PC-9 (cell line): ENCODE data around the gene RANBP10. TPM values are rescaled to one million over a fixed set of nuclear protein-coding genes. Genes with fewer than 3 reads are reported as not detected.

Experiments
- BruUV-seq: library from RNA; stranded (reverse); fragments of 400-500 nt; replicated peaks from 2 replicates; lab custom pipeline; 2021; lab: Mats Ljungman, UMichigan
- CTCF ChIA-PET: fragments of 300-600 bp; sonication (Branson Sonifier 250); formaldehyde crosslinking; loops from one replicate; lab custom pipeline; 2022; ENCODE audit warnings: antibody characterized with exemption; lab: Charles Lee
- POLR2A ChIA-PET: fragments of 300-600 bp; sonication (Branson Sonifier 250); formaldehyde crosslinking; loops from one replicate; lab custom pipeline; 2022; ENCODE audit warnings: antibody characterized with exemption; ENCODE audit not compliant: unreplicated experiment; lab: Charles Lee
- DNase-seq, 2 experiments: peaks; one replicate each; pipeline versions ENCODE4 v3.0.0 to v3.0.0-alpha.2; 2015 to 2022; ENCODE audit warnings: mixed read lengths in 1 of 2
- H2AFZ ChIP-seq: fragments of 200-600 bp; sonication (generic); 2 replicates; pipeline ENCODE4 v1.8.1; 2017; ENCODE audit warnings: antibody characterized with exemption
- H3F3A ChIP-seq: fragments of 200-600 bp; sonication (generic); 2 replicates; pipeline ENCODE4 v1.8.1; 2017; ENCODE audit warnings: antibody characterized with exemption, mild to moderate bottlenecking, low read depth; ENCODE audit not compliant: insufficient read depth
- H3K27ac ChIP-seq: fragments of 200-600 bp; sonication (generic); 2 replicates; pipeline ENCODE4 v1.6.1; 2016; ENCODE audit warnings: mixed run types
- H3K27me3 ChIP-seq: fragments of 200-600 bp; sonication (generic); 2 replicates; pipeline ENCODE4 v1.6.1; 2016; ENCODE audit warnings: low read depth, mixed run types; ENCODE audit not compliant: insufficient read depth
- H3K36me3 ChIP-seq: fragments of 200-600 bp; sonication (generic); 2 replicates; pipeline ENCODE4 v1.6.1; 2016; ENCODE audit warnings: low read depth, mixed run types
- H3K4me1 ChIP-seq: fragments of 200-600 bp; sonication (generic); replicated peaks from 2 replicates; pipeline ENCODE4 v1.6.1; 2016; ENCODE audit warnings: mixed run types; ENCODE audit not compliant: insufficient read depth
- H3K4me2 ChIP-seq: fragments of 200-600 bp; sonication (generic); 2 replicates; pipeline ENCODE4 v1.6.1; 2017; ENCODE audit warnings: mixed run types
- H3K4me3 ChIP-seq: fragments of 200-600 bp; sonication (generic); 2 replicates; pipeline ENCODE4 v1.6.1; 2016; ENCODE audit warnings: mixed run types
- H3K79me2 ChIP-seq: fragments of 200-600 bp; sonication (generic); 2 replicates; pipeline ENCODE4 v1.6.1; 2017; ENCODE audit warnings: low read depth, mixed run types
- H3K9me2 ChIP-seq: fragments of 200-600 bp; sonication (generic); 2 replicates; pipeline ENCODE4 v1.8.1; 2017; ENCODE audit warnings: mild to moderate bottlenecking; ENCODE audit not compliant: insufficient read depth
- H3K9me3 ChIP-seq: fragments of 200-600 bp; sonication (generic); 2 replicates; pipeline ENCODE4 v1.8.1; 2016; ENCODE audit warnings: low read depth; ENCODE audit not compliant: insufficient read depth
- H4K20me1 ChIP-seq: fragments of 200-600 bp; sonication (generic); 2 replicates; pipeline ENCODE4 v1.8.1; 2017; ENCODE audit not compliant: insufficient read depth
- CTCF ChIP-seq: fragments of 200-600 bp; sonication (generic); conservative IDR thresholded peaks from 2 replicates; pipeline ENCODE4 v1.6.1; 2017; ENCODE audit warnings: mixed run types, antibody characterized with exemption, mild to moderate bottlenecking, moderate library complexity
- EZH2 ChIP-seq: fragments of 200-600 bp; sonication (generic); IDR thresholded peaks from 2 replicates; pipeline ENCODE4 v1.8.0; 2017; ENCODE audit warnings: antibody characterized with exemption, low read depth
- intact Hi-C: fragments of 100-400 bp; cut with micrococcal nuclease; formaldehyde crosslinking; loops from one replicate; pipeline ENCODE4 v1.10.0; 2022; ENCODE audit not compliant: unreplicated experiment
- total RNA-seq: library from RNA; stranded (reverse); gene quantifications from 2 replicates; pipeline ENCODE4 v1.2.3, GENCODE V29; 2021

RANBP10 gene
- total RNA-seq, 1 experiment from 2014 or later, result 21.0 TPM

GRCh38 chr16:67811899-67812298, 5.5 kb upstream of the RANBP10 start:
- H3K9me3 ChIP-seq, result no peaks in the 10 kb centered on the region
- H3K27me3 ChIP-seq, result no peaks in the 10 kb centered on the region
- H3K4me2 ChIP-seq, result no peak overlapping the region
- H3K4me3 ChIP-seq, result no peak overlapping the region
- POLR2A ChIA-PET, result no interaction called here
- no peaks in the 10 kb centered on the region for H4K20me1 ChIP-seq
- H3K4me1 ChIP-seq, result peaks cover 6% of the 10 kb centered on the region; the same call in 1 of the 2 replicates
- BruUV-seq, result no TSS peak
- CTCF ChIA-PET, result interaction anchor here (0.5 kb wide), 1 partner anchor 218 kb away, joined by 32 read pairs; no protein-coding TSS in a partner anchor
- no peaks in the 10 kb centered on the region for H3K36me3 ChIP-seq
- peaks cover 5% of the 10 kb centered on the region; the same call in 1 of the 2 replicates for H3F3A ChIP-seq
- no peak for DNase-seq
- H3K79me2 ChIP-seq, result no peaks in the 10 kb centered on the region
- intact Hi-C loops, result no loop called here
- no peak overlapping the region for H2AFZ ChIP-seq
- no peaks in the 10 kb centered on the region for H3K9me2 ChIP-seq
- TF ChIP-seq CTCF, result no peak
- TF ChIP-seq EZH2, result no peak
- H3K27ac ChIP-seq, result no peak overlapping the region

DNA sequence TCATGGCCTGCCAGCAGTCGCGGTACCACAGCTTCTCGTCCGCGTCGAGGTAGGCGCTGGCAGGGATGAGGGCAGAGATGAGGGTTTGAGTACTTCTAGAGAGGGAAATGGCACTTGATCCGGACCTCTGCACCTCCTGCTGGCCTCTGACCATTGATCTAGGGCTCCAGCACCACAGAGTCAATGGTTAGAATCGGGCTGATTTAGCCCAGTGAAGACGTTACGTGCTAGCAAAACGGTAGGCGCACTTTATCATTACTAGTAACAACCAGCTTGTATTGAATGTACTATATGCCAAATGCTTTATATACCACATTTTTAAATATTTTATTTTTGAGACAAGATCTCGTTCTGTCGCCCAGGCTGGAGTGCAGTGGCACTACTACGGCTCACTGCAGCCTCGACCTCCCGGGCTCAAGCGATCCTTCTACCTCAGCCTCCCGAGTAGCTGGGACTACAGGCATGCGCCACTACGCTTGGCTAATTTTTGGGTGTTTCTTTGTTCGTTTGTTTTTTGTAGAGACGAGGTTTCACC, 855 bp upstream of the RANBP10 start:
- BruUV-seq, result TSS peak; percentile 42
- peak overlapping the region; percentile 86 for H3K4me3 ChIP-seq
- ChIA-PET POLR2A (interaction anchor here (0.5 to 1.1 kb wide), 5 partner anchors 81 to 145 kb away, joined by 3 to 20 read pairs (median 6); partner anchors contain the start of gene GFOD2), CTCF (interaction anchor here (0.6 to 1.5 kb wide), 3 partner anchors 9 to 17 kb away, joined by 3 to 10 read pairs (median 3); no protein-coding TSS in a partner anchor)
- peaks cover 14% of the 10 kb centered on the region for H3K4me1 ChIP-seq
- H2AFZ ChIP-seq, result peak overlapping the region; percentile 88
- peak overlapping the region; percentile 86 for H3K4me2 ChIP-seq
- H3K9me3 ChIP-seq, result no peaks in the 10 kb centered on the region
- H3K27ac ChIP-seq, result no peak overlapping the region
- peaks cover 6% of the 10 kb centered on the region; the same call in 1 of the 2 replicates for H3K36me3 ChIP-seq
- DNase-seq, result no peak
- H4K20me1 ChIP-seq, result no peaks in the 10 kb centered on the region; the same call in 1 of the 2 replicates
- H3K27me3 ChIP-seq, result no peaks in the 10 kb centered on the region
- no peaks in the 10 kb centered on the region for H3K9me2 ChIP-seq
- intact Hi-C loops, result loop anchor here (2.0 to 5.0 kb wide), 3 partner anchors 40 to 285 kb away; partner anchors contain the start of genes CENPT and NUTF2
- peaks cover 36% of the 10 kb centered on the region for H3K79me2 ChIP-seq
- TF ChIP-seq CTCF (no peak; the same call in 1 of the 2 replicates), EZH2 (no peak)
- H3F3A ChIP-seq, result peaks cover 5% of the 10 kb centered on the region; the same call in 1 of the 2 replicates

DNA sequence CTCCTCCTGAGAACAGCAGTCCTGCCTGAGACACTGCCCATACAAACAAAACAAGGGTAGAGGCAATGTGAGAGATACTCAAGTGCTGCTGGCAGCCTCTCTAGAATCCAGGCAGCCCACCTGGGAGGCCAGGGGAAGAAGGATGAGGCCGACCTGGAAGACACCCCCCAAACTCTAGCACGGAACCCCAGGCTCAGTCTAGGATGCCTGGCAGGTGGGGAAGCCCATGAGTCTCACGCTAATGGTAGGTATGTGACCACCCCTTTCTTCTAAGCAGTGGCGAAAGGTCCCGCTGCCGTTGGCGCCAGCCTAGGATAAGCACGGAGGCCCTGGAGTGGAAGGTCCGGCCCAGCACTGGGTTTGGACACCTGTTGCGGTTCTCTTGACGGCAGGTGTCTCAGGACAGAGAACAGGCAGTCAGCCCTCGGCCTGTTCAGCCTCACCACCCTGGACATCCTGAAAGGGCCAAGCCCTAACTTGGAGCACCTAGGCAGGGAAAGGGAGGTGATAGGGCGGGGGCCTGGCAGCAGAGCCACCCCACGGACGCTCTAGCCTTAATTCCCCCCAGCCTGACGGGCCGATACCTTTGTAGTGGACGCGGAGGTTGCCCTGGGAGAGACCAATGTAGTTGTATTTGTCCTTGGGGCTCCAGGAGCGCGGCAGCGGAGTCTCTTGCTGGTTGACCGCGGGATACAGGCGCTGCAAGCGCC, 487 bp downstream of the RANBP10 start:
- DNase-seq, result no peak
- peaks cover 5% of the 10 kb centered on the region; the same call in 1 of the 2 replicates for H3F3A ChIP-seq
- H3K27me3 ChIP-seq, result no peaks in the 10 kb centered on the region
- H2AFZ ChIP-seq, result peak overlapping the region; percentile 97
- H3K79me2 ChIP-seq, result peaks cover 46% of the 10 kb centered on the region
- H3K27ac ChIP-seq, result no peak overlapping the region
- H4K20me1 ChIP-seq, result no peaks in the 10 kb centered on the region; the same call in 1 of the 2 replicates
- H3K9me2 ChIP-seq, result no peaks in the 10 kb centered on the region
- peaks cover 14% of the 10 kb centered on the region for H3K4me1 ChIP-seq
- ChIA-PET CTCF (interaction anchor here (0.6 to 1.5 kb wide), 2 partner anchors 11 to 68 kb away, joined by 3 to 10 read pairs; no protein-coding TSS in a partner anchor), POLR2A (interaction anchor here (0.6 to 1.1 kb wide), 7 partner anchors 21 to 955 kb away, joined by 3 to 10 read pairs (median 4); no protein-coding TSS in a partner anchor)
- peak overlapping the region; percentile 86 for H3K4me3 ChIP-seq
- intact Hi-C loops, result loop anchor here (1.0 to 5.0 kb wide), 5 partner anchors 41 to 284 kb away; partner anchors contain the start of genes CENPT, GFOD2, NFATC3 and NUTF2
- H3K36me3 ChIP-seq, result peaks cover 6% of the 10 kb centered on the region; the same call in 1 of the 2 replicates
- H3K4me2 ChIP-seq, result peak overlapping the region; percentile 92
- no peak for TF ChIP-seq EZH2
- TF ChIP-seq CTCF, result no peak
- H3K9me3 ChIP-seq, result no peaks in the 10 kb centered on the region
- BruUV-seq, result TSS peak; percentile 41
